ENCODE results near the gene ZNF467.

ZNF467 gene

DNA sequence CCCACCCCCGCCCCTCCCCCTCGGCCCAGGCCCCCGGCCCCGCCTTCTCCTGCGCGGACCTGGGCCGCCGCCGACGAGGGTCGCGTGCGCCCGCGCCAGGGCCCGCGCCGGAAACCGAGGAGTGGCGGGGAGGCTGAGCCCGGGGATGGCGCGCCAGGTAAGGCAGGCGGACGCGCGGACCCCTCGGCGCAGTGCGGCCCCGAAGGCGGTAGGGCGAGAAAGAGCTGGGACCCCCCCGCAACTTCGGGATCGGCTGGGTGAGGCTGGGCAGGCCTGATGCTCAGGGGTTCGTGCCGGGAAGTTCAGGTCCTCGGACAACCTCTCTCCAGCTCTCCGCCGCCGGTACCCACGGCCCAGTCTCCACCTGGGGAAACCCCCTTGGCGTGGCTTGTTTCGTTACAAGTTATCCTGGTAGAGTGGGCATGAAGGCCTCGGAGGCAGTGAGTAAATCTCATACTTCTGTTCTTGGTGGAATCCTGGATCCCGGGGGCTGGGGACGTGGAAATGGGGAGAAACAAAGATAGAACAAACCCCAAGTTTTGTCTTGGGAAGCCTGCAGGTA is 58.4 kb downstream of the ZNF467 start:
- no peak for DNase-seq (ENCODE audit: low read depth in 1 of 2, low spot score in 1 of 2)
- TF ChIP-seq SPI1 (IDR thresholded peaks at IDR 0.05; ENCODE audit: borderline replicate concordance, low read depth) (no peak), CTCF (IDR thresholded peaks at IDR 0.05; ENCODE audit: insufficient read depth, low read length) (no peak), REST (IDR thresholded peaks at IDR 0.05; ENCODE audit: insufficient replicate concordance, low read depth) (no peak), POLR2AphosphoS5 (IDR thresholded peaks at IDR 0.05; ENCODE audit: low read depth) (no peak), GABPA (IDR thresholded peaks at IDR 0.05; ENCODE audit: low read depth) (no peak)
- H3K27me3 ChIP-seq (ENCODE audit: insufficient read depth, poor library complexity, severe bottlenecking), result no peaks in the 10 kb centered on the region
- H3K27ac ChIP-seq (replicated peaks), result no peak overlapping the region
- peak overlapping the region; percentile 60 for H3K4me3 ChIP-seq (replicated peaks; ENCODE audit: insufficient read depth, low read length)
